Spinal cord (tissue), 10 donors: ENCODE results near the gene HAVCR1. TPM values are rescaled to one million over a fixed set of nuclear protein-coding genes. Genes with fewer than 3 reads are reported as not detected.
"Not testable (repeated sequence)": the region's sequence is repeated elsewhere in the genome, so short reads cannot be mapped to it uniquely, and the experiment has no call there.

ENCODE experiments used
- DNase-seq, 6 donors: peaks; one replicate each; pipeline versions ENCODE4 v3.0.0 to v3.0.0-alpha.2; 2013 to 2015; ENCODE audit warnings: low spot score in 6 of 6, low read depth in 4 of 6
- H3K27ac ChIP-seq: one replicate; pipeline ENCODE4 v1.5.1; 2013; ENCODE audit warnings: low read depth, low read length, control low read depth
- H3K27me3 ChIP-seq: one replicate; pipeline ENCODE4 v1.6.1; 2013; ENCODE audit warnings: low read length; ENCODE audit not compliant: control insufficient read depth, insufficient read depth
- H3K36me3 ChIP-seq: one replicate; pipeline ENCODE4 v1.6.1; 2013; ENCODE audit warnings: low read length; ENCODE audit not compliant: control insufficient read depth, insufficient read depth
- H3K4me1 ChIP-seq: one replicate; pipeline ENCODE4 v1.6.1; 2013; ENCODE audit warnings: low read length; ENCODE audit not compliant: control insufficient read depth, insufficient read depth
- H3K4me3 ChIP-seq: one replicate; pipeline ENCODE4 v1.5.1; 2013; ENCODE audit warnings: low read depth, low read length, control low read depth
- H3K9me3 ChIP-seq: one replicate; pipeline ENCODE4 v1.6.1; 2013; ENCODE audit warnings: low read length; ENCODE audit not compliant: control insufficient read depth, insufficient read depth
- WGBS: methylation state at CpG from one replicate; pipeline ENCODE4 v1.1.5; 2013; ENCODE audit warnings: missing lambda C conversion rate; ENCODE audit not compliant: insufficient coverage; 5-methylcytosine and 5-hydroxymethylcytosine counted together
- polyA plus RNA-seq, 2 donors: library from polyadenylated mRNA; unstranded; fragments of 120-200 nt; gene quantifications; one replicate each; pipeline ENCODE4 v1.2.1, GENCODE V29; 2013; ENCODE audit not compliant: insufficient read length in 2 of 2
- total RNA-seq, 2 donors: library from RNA; depleted of rRNA in 1 of 2; stranded (reverse); fragments of 120-200 nt in 1 of 2; fragments of >200 nt in 1 of 2; gene quantifications; one replicate each; pipeline versions ENCODE4 v1.2.3 to v1.2.4, GENCODE V29; 2013 to 2014
- donor health status: healthy.

Gene HAVCR1
- total and polyA plus RNA-seq, 4 donors = 0.11 to 0.60 (median 0.20) TPM

GRCh38 chr5:157033071-157033583, 25.8 kb downstream of the HAVCR1 start:
- no peak overlapping the region for H3K27ac ChIP-seq
- no peaks in the 10 kb centered on the region for H3K9me3 ChIP-seq
- WGBS = no CpG with 5 or more reads among the region's 4 CpGs
- no peaks in the 10 kb centered on the region for H3K36me3 ChIP-seq
- H3K27me3 ChIP-seq = no peaks in the 10 kb centered on the region
- DNase-seq = no peak
- no peak overlapping the region for H3K4me3 ChIP-seq
- H3K4me1 ChIP-seq = no peaks in the 10 kb centered on the region

GRCh38 chr5:157030692-157031091, 28.2 kb downstream of the HAVCR1 start:
- no peak overlapping the region for H3K4me3 ChIP-seq
- WGBS = no CpG with 5 or more reads among the region's 3 CpGs
- no peak for DNase-seq
- no peak overlapping the region for H3K27ac ChIP-seq
- H3K4me1 ChIP-seq = no peaks in the 10 kb centered on the region
- H3K36me3 ChIP-seq = no peaks in the 10 kb centered on the region
- no peaks in the 10 kb centered on the region for H3K27me3 ChIP-seq
- H3K9me3 ChIP-seq = no peaks in the 10 kb centered on the region

- Histone ChIP-seq H3K4me1 (no peaks in the 10 kb centered on the region), H3K4me3 (no peak overlapping the region), H3K27me3 (no peaks in the 10 kb centered on the region), H3K27ac (no peak overlapping the region), H3K9me3 (no peaks in the 10 kb centered on the region), H3K36me3 (no peaks in the 10 kb centered on the region)
- no peak for DNase-seq
- 100% methylated on average over 2 of the region's 3 CpGs for WGBS
Observed at GRCh38 chr5:157029457-157029856, 29.5 kb downstream of the HAVCR1 start.

- DNase-seq = not testable (repeated sequence)
Observed at GRCh38 chr5:157027663-157028062, 31.3 kb downstream of the HAVCR1 start.

GRCh38 chr5:157026789-157027424, 32.0 kb downstream of the HAVCR1 start:
- no peaks in the 10 kb centered on the region for H3K9me3 ChIP-seq
- 48% methylated on average over 2 of the region's 3 CpGs for WGBS
- H3K4me3 ChIP-seq = no peak overlapping the region
- H3K27me3 ChIP-seq = no peaks in the 10 kb centered on the region
- DNase-seq = peak in 3 of 6 donors; percentile 2 to 62 (median 6)
- no peak overlapping the region for H3K27ac ChIP-seq
- H3K36me3 ChIP-seq = no peaks in the 10 kb centered on the region
- no peaks in the 10 kb centered on the region for H3K4me1 ChIP-seq

More at GRCh38 chr5:157027663-157028062, 31.3 kb downstream of the HAVCR1 start:
- H3K27me3 ChIP-seq, H3K27ac ChIP-seq, H3K4me1 ChIP-seq, H3K4me3 ChIP-seq, H3K9me3 ChIP-seq, H3K36me3 ChIP-seq: not testable (repeated sequence)
- WGBS = no CpG with 5 or more reads among the region's 2 CpGs

GRCh38 chr5:157025093-157025698, 33.7 kb downstream of the HAVCR1 start:
- Histone ChIP-seq H3K36me3 (no peaks in the 10 kb centered on the region), H3K27me3 (no peaks in the 10 kb centered on the region), H3K27ac (no peak overlapping the region), H3K4me1 (no peaks in the 10 kb centered on the region), H3K9me3 (no peaks in the 10 kb centered on the region), H3K4me3 (no peak overlapping the region)
- 94% methylated on average over 2 of the region's 3 CpGs for WGBS
- DNase-seq = no peak

- no peak for DNase-seq
- Histone ChIP-seq H3K36me3 (no peaks in the 10 kb centered on the region), H3K27me3 (no peaks in the 10 kb centered on the region), H3K4me1 (no peaks in the 10 kb centered on the region), H3K9me3 (no peaks in the 10 kb centered on the region), H3K4me3 (no peak overlapping the region), H3K27ac (no peak overlapping the region)
- 57% methylated on average over 1 of the region's 5 CpGs for WGBS
Observed at GRCh38 chr5:157024208-157024959, 34.5 kb downstream of the HAVCR1 start.

- no peak for DNase-seq
- H3K36me3 ChIP-seq = no peaks in the 10 kb centered on the region
- H3K27me3 ChIP-seq = no peaks in the 10 kb centered on the region
- H3K4me3 ChIP-seq = no peak overlapping the region
- H3K9me3 ChIP-seq = peaks cover 3% of the 10 kb centered on the region
- 80% methylated on average over 1 of the region's 2 CpGs for WGBS
- no peak overlapping the region for H3K27ac ChIP-seq
- H3K4me1 ChIP-seq = no peaks in the 10 kb centered on the region
Observed at GRCh38 chr5:157022024-157022423, 36.9 kb downstream of the HAVCR1 start.

- Histone ChIP-seq H3K9me3 (peaks cover 3% of the 10 kb centered on the region), H3K4me3 (no peak overlapping the region), H3K27me3 (no peaks in the 10 kb centered on the region), H3K36me3 (no peaks in the 10 kb centered on the region), H3K4me1 (no peaks in the 10 kb centered on the region), H3K27ac (no peak overlapping the region)
- DNase-seq = peak in 1 of 6 donors; percentile 29
- WGBS = 94% methylated on average over 3 of the region's 4 CpGs
Observed at GRCh38 chr5:157020511-157021222, 38.2 kb downstream of the HAVCR1 start.
